ENCODE results near the gene PAXX. TPM values are rescaled to one million over a fixed set of nuclear protein-coding genes. Genes with fewer than 3 reads are reported as not detected.

The PAXX gene
- total RNA-seq (2014; rRNA removed; shearing (Covaris generic)), result 24.5 and 50.9 TPM in 2 replicates

GRCh38 chr9:136991993-136992818 is at the start of gene PAXX:
PAXX (plus strand) TSS chr9:136992422; CDS start chr9:136992444, 22 bp downstream.
- peak; percentile 81 for DNase-seq (ENCODE audit: low read depth)

GRCh38 chr9:136942881-136943230 is 49.4 kb upstream of the PAXX start:
- DNase-seq (ENCODE audit: low read depth), result no peak

- DNase-seq (ENCODE audit: low read depth), result no peak
Measured at GRCh38 chr9:136943291-136944211, 48.7 kb upstream of the PAXX start.

GRCh38 chr9:136944212-136944518 is 48.1 kb upstream of the PAXX start:
- DNase-seq (ENCODE audit: low read depth), result peak; percentile 66

GRCh38 chr9:136944519-136945332 is 47.5 kb upstream of the PAXX start, which contains the start of the genes C8G and FBXW5:
C8G (plus strand) TSS chr9:136945243; CDS start chr9:136945321, 78 bp downstream.
FBXW5 (minus strand) TSS chr9:136944738; CDS start chr9:136944083, 655 bp downstream.
- peak; percentile 88 for DNase-seq (ENCODE audit: low read depth)

GRCh38 chr9:136945333-136946227 is 46.6 kb upstream of the PAXX start:
- no peak for DNase-seq (ENCODE audit: low read depth)

- DNase-seq (ENCODE audit: low read depth), result no peak
Measured at GRCh38 chr9:136946228-136947027, 45.8 kb upstream of the PAXX start.

GRCh38 chr9:136947028-136947891 is 45.0 kb upstream of the PAXX start:
- no peak for DNase-seq (ENCODE audit: low read depth)

GRCh38 chr9:136947955-136948510 is 44.2 kb upstream of the PAXX start:
- DNase-seq (ENCODE audit: low read depth), result peak; percentile 32

GRCh38 chr9:136949239-136949816 is 42.9 kb upstream of the PAXX start:
- DNase-seq (ENCODE audit: low read depth), result no peak

DNA sequence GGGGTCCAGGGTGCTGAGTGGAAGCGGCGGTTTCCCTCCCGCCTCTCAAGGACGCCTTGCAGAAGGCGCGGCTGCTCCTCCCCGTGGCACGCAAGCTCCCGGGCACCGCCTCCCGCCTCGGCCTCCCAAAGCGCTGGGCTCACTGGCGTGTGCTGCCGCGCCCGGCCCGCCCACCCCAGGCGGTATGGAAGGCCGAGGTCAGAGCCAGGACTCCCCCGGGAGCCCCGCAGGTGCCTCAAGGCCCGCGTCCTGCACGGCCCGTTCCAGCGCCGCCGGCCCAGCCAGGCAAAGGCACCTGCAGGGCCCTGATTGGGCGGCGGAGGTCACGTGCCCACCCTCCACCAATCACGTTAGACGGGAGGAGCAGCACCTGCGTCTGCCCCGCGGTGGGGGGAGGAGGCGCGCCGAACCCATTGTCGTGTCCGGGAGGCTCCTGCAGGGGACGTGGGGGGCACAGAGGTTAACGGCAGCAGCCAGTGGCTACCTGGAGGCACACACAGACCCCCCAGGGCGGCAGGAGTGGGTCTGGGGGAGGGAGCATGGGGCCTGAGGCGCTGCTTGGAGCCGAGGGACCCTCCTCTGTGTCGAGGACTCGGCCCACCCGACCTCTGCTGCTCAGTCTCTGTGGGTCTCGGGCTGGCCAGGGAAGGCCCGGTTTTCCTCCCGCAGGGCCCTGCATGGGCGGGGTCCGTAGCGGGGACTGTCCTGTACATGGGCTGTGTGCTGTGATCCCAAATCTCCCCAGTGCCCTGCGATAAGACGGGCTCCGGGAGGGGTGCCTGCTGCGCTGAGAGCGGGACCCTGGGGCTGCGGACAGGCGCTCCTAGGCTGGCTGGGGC is 42.2 kb upstream of the PAXX start:
- peak; percentile 73 for DNase-seq (ENCODE audit: low read depth)

DNA sequence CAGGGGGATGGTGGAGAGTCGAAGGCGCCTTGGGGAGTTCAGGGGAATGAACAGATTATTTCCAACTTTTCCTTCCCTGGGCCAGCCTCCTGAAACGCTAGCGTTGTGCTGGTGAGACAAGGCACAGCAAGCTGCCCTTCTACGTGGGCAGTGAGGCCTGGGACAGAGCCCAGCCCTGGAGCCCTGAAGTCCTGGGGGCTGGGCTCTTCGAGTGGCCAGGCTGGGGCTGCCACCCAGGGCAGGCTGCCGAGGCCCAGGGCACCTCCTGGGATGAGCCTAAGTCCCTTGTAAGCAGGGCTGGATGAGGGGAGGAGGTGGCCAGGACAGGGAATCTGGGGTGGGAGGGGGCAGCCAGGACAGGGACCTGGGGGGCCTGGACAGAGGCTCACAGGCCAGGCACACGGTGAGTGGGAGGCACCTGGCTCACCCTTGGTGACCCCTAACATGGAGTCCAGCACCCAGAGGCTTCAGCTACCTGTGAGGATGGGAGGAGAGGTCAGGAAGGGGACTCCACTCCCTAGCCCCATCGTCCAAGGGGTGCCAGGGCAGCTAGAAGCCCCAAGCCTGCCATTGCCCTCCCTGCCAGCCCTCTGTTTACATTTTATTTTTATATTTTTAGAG is 41.5 kb upstream of the PAXX start:
- DNase-seq (ENCODE audit: low read depth), result no peak

GRCh38 chr9:136951541-136952320 is 40.5 kb upstream of the PAXX start, which contains the start of gene LCN12:
LCN12 (plus strand) TSS chr9:136952273; CDS start chr9:136952328, 55 bp downstream.
- DNase-seq (ENCODE audit: low read depth), result no peak

- DNase-seq (ENCODE audit: low read depth), result no peak
Measured at GRCh38 chr9:136952321-136952850, 39.8 kb upstream of the PAXX start.

All from RPMI7951 (cell line).